AG09319 (cell line): ENCODE data around the gene GAS2L1.

ENCODE experiments used
- DNase-seq: peaks from one replicate; pipeline ENCODE4 v3.0.0-alpha.2; 2010; ENCODE audit warnings: low read depth; ENCODE audit errors: extremely low read depth
- CTCF ChIP-seq: IDR thresholded peaks from 2 replicates; pipeline ENCODE4 v1.5.1; 2011; ENCODE audit warnings: low read depth, mild to moderate bottlenecking, inconsistent platforms, low read length, moderate library complexity

The GAS2L1 gene

GRCh38 chr22:29275819-29276565 is 30.5 kb upstream of the GAS2L1 start:
- no peak for DNase-seq
- no peak for TF ChIP-seq CTCF

GRCh38 chr22:29277927-29278326 is 28.5 kb upstream of the GAS2L1 start:
- no peak for TF ChIP-seq CTCF
- DNase-seq = no peak

- DNase-seq = no peak
- TF ChIP-seq CTCF = no peak
Observed at GRCh38 chr22:29284196-29284595, 22.3 kb upstream of the GAS2L1 start.

GRCh38 chr22:29288837-29289236 is 17.6 kb upstream of the GAS2L1 start:
- TF ChIP-seq CTCF = no peak

GRCh38 chr22:29290061-29290460 is 16.4 kb upstream of the GAS2L1 start:
- no peak for DNase-seq
- no peak for TF ChIP-seq CTCF

More at GRCh38 chr22:29288837-29289236, 17.6 kb upstream of the GAS2L1 start:
- no peak for DNase-seq

GRCh38 chr22:29291215-29291614 is 15.2 kb upstream of the GAS2L1 start:
- TF ChIP-seq CTCF = no peak
- DNase-seq = no peak

- DNase-seq = no peak
- TF ChIP-seq CTCF = no peak
Observed at GRCh38 chr22:29292379-29292778, 14.1 kb upstream of the GAS2L1 start.
